Aorta (tissue), 4 donors: ENCODE data around the gene MRPL44. TPM values are rescaled to one million over a fixed set of nuclear protein-coding genes. Genes with fewer than 3 reads are reported as not detected.

Experiments
- polyA plus RNA-seq, 2 donors: library from polyadenylated mRNA; stranded (reverse); fragments of 200-250 nt; gene quantifications; one replicate each; pipeline ENCODE4 v1.2.3, GENCODE V29; 2013
- total RNA-seq, 2 donors: library from RNA; stranded (reverse); fragmentation: NEBNext Ultra II Directional; extraction: Animal tissue kit (Norgen Biotek cat#: 25700); gene quantifications; one replicate each; pipeline ENCODE4 v1.2.1, GENCODE V29; 2021
- donor health status: healthy with polysubstance abuse.
- donor health status: Bipolar disorder and iron deficiency.
- donor health status: DM: no; HTN: no; CAD: no.
- donor health status: DM: yes; HTN: yes; CAD: no.

Gene MRPL44
- total and polyA plus RNA-seq, 4 donors, result 11.6 to 14.4 (median 13.6) TPM

Other genes with a start within 250 kb of the MRPL44 start
- 1 to 10 TPM in 1 of 2 donors, under 1 TPM in 1; 0.91 to 2.0 TPM for gene AP1S3, start 119.9 kb upstream of the MRPL44 start, total RNA-seq
- under 1 TPM; 0.26 to 0.50 TPM for gene AP1S3, start 119.9 kb upstream of the MRPL44 start, polyA plus RNA-seq
- 10 to 100 TPM; 51.1 to 56.5 TPM for gene WDFY1, start 12.1 kb upstream of the MRPL44 start, total RNA-seq
- 10 to 100 TPM; 17.4 to 23.1 TPM for gene WDFY1, start 12.1 kb upstream of the MRPL44 start, polyA plus RNA-seq
- gene SERPINE2, start 81.8 kb downstream of the MRPL44 start, total RNA-seq, result 100 to 1,000 TPM; 183 to 222 TPM
- 10 to 100 TPM; 11.7 to 12.3 TPM for gene SERPINE2, start 81.8 kb downstream of the MRPL44 start, polyA plus RNA-seq